PC-3 (cell line): ENCODE measurements around the gene RPL27. TPM values are rescaled to one million over a fixed set of nuclear protein-coding genes. Genes with fewer than 3 reads are reported as not detected.

Source experiments
- ATAC-seq: fragments of 200-7000 bp; cut with Tn5 transposase; 2 replicates; pipeline ENCODE4 v1.9.1; 2020; ENCODE audit warnings: mild to moderate bottlenecking, moderate library complexity
- BruUV-seq: library from RNA; stranded (reverse); fragments of 400-500 nt; replicated peaks from 2 replicates; lab custom pipeline; 2021; lab: Mats Ljungman, UMichigan
- CTCF ChIA-PET: fragments of 300-600 bp; sonication (Branson Sonifier 250); formaldehyde crosslinking; loops from one replicate; lab custom pipeline; 2022; ENCODE audit warnings: antibody characterized with exemption; lab: Charles Lee
- POLR2A ChIA-PET: fragments of 300-600 bp; sonication (Branson Sonifier 250); formaldehyde crosslinking; loops from one replicate; lab custom pipeline; 2022; ENCODE audit warnings: antibody characterized with exemption; ENCODE audit not compliant: unreplicated experiment; lab: Charles Lee
- DNase-seq: peaks from one replicate; pipeline ENCODE4 v3.0.0-alpha.2; 2015
- H2AFZ ChIP-seq: fragments of 300-600 bp; sonication (generic); 2 replicates; pipeline ENCODE4 v1.6.0; 2016; ENCODE audit warnings: antibody characterized with exemption, low read length
- H3F3A ChIP-seq: fragments of 300-600 bp; sonication (generic); one replicate; pipeline ENCODE4 v1.6.0; 2017; ENCODE audit warnings: antibody characterized with exemption, low read length, control low read depth, mild to moderate bottlenecking; ENCODE audit not compliant: unreplicated experiment
- H3K27ac ChIP-seq: fragments of 300-600 bp; sonication (generic); 2 replicates; pipeline ENCODE4 v1.5.1; 2016; ENCODE audit warnings: mild to moderate bottlenecking, low read length
- H3K27me3 ChIP-seq: fragments of 300-600 bp; sonication (generic); 2 replicates; pipeline ENCODE4 v1.6.1; 2016; ENCODE audit warnings: low read length, mixed read lengths
- H3K36me3 ChIP-seq: fragments of 300-600 bp; sonication (generic); 2 replicates; pipeline ENCODE4 v1.6.1; 2016; ENCODE audit warnings: low read depth, mixed run types, low read length, mixed read lengths
- H3K4me1 ChIP-seq: fragments of 300-600 bp; sonication (generic); 2 replicates; pipeline ENCODE4 v1.5.1; 2016; ENCODE audit warnings: low read length; ENCODE audit not compliant: insufficient read depth
- H3K4me2 ChIP-seq: fragments of 300-600 bp; sonication (generic); 2 replicates; pipeline ENCODE4 v1.6.0; 2016; ENCODE audit warnings: low read length
- H3K4me3 ChIP-seq: fragments of 300-600 bp; sonication (generic); 2 replicates; pipeline ENCODE4 v1.5.1; 2016; ENCODE audit warnings: mild to moderate bottlenecking, low read length, mixed read lengths
- H3K79me2 ChIP-seq: fragments of 300-600 bp; sonication (generic); 2 replicates; pipeline ENCODE4 v1.6.1; 2017; ENCODE audit warnings: low read length, mixed read lengths
- H3K9ac ChIP-seq: fragments of 300-600 bp; sonication (generic); 2 replicates; pipeline ENCODE4 v1.6.0; 2016; ENCODE audit warnings: mild to moderate bottlenecking, low read length
- H3K9me2 ChIP-seq: fragments of 300-600 bp; sonication (generic); replicated peaks from 2 replicates; pipeline ENCODE4 v1.6.1; 2016; ENCODE audit warnings: mixed run types, low read length, mixed read lengths
- H3K9me3 ChIP-seq: fragments of 300-600 bp; sonication (generic); 2 replicates; pipeline ENCODE4 v1.6.1; 2016; ENCODE audit warnings: low read length, mixed read lengths
- H4K20me1 ChIP-seq: fragments of 300-600 bp; sonication (generic); 2 replicates; pipeline ENCODE4 v1.6.1; 2016; ENCODE audit warnings: low read length, mixed read lengths
- EZH2 ChIP-seq: fragments of 300-600 bp; sonication (generic); IDR thresholded peaks from one replicate; pipeline ENCODE4 v1.6.1; 2017; ENCODE audit warnings: antibody characterized with exemption, mild to moderate bottlenecking, low read length; ENCODE audit not compliant: unreplicated experiment
- EZH2phosphoT487 ChIP-seq: fragments of 300-600 bp; sonication (generic); IDR thresholded peaks from 2 replicates; pipeline ENCODE4 v1.6.1; 2018; ENCODE audit warnings: mild to moderate bottlenecking, antibody characterized with exemption, low read length, borderline replicate concordance
- intact Hi-C: fragments of 100-400 bp; cut with micrococcal nuclease; formaldehyde crosslinking; loops from 2 replicates; pipeline ENCODE4 v1.9.0; 2023
- total RNA-seq: library from RNA; depleted of rRNA; stranded (reverse); fragments of >200 nt; gene quantifications from 2 replicates; pipeline ENCODE4 v1.2.3, GENCODE V29; 2014
- TF ChIP-seq, protein P1 (sequence below): fragments of 300-600 bp; sonication (generic); conservative IDR thresholded peaks from 2 replicates; pipeline ENCODE4 v1.5.1; 2017; ENCODE audit warnings: antibody characterized with exemption, low read depth, mild to moderate bottlenecking, low read length

Gene RPL27
- total RNA-seq, 1 experiment from 2014 or later: 784 TPM

DNA sequence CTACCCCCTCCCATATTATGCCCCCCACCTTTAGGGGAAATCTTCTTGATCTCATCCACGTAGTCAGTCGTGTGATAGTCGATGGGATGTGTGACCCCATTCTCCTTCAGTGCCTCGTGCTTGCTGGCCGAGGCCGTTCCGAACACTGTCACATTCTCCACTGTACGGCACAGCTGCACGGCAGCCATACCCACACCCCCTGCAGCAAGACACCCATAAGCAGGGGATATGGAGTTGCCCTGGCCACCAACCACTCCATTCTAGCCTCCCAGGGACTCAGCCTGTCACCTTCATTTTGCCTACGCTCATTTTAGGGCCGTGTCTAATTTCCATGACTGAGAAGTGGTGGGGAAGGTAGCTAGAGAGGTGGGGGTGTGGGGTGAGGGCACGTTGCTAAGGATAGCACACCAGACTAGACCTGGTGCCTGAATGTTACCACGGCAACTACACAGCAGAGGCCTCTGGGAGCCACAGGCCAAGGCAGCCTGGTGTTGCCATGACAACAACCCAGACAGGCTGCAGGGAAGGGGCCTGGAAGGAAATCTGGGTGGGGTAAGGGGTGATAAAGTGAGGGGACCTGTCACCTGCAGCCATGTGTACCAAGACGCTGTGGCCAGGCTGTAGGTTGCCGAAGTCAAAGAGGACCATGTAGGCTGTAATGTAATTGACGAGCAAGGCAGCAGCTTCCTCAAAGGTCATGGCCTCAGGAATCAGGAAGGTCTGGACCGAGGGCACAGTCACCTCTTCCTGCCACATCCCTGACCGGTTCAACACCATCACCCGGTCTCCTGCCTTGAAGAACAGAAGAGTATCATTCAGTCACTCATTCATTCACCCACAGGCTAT lies 20.0 kb downstream of the RPL27 start:
- no peak overlapping the region for H3K27ac ChIP-seq
- POLR2A ChIA-PET: interaction anchor here (0.6 kb wide), 1 partner anchor 12 kb away, joined by 10 read pairs; no protein-coding TSS in a partner anchor
- H3K27me3 ChIP-seq: no peaks in the 10 kb centered on the region
- H3K9me3 ChIP-seq: no peaks in the 10 kb centered on the region
- H3K4me3 ChIP-seq: no peak overlapping the region
- H3K9me2 ChIP-seq: no peaks in the 10 kb centered on the region
- TF ChIP-seq EZH2: no peak
- TF ChIP-seq, protein P1, sequence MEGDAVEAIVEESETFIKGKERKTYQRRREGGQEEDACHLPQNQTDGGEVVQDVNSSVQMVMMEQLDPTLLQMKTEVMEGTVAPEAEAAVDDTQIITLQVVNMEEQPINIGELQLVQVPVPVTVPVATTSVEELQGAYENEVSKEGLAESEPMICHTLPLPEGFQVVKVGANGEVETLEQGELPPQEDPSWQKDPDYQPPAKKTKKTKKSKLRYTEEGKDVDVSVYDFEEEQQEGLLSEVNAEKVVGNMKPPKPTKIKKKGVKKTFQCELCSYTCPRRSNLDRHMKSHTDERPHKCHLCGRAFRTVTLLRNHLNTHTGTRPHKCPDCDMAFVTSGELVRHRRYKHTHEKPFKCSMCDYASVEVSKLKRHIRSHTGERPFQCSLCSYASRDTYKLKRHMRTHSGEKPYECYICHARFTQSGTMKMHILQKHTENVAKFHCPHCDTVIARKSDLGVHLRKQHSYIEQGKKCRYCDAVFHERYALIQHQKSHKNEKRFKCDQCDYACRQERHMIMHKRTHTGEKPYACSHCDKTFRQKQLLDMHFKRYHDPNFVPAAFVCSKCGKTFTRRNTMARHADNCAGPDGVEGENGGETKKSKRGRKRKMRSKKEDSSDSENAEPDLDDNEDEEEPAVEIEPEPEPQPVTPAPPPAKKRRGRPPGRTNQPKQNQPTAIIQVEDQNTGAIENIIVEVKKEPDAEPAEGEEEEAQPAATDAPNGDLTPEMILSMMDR: no peak
- no peak for TF ChIP-seq EZH2phosphoT487
- no peaks in the 10 kb centered on the region for H3K36me3 ChIP-seq
- ATAC-seq (no peak), DNase-seq (no peak)
- H2AFZ ChIP-seq: no peak overlapping the region
- no TSS peak for BruUV-seq
- H3K4me2 ChIP-seq: no peak overlapping the region
- intact Hi-C loops: no loop called here
- H3K4me1 ChIP-seq: peaks cover 5% of the 10 kb centered on the region
- H4K20me1 ChIP-seq: no peaks in the 10 kb centered on the region
- H3F3A ChIP-seq: no peaks in the 10 kb centered on the region
- no peak overlapping the region for H3K9ac ChIP-seq
- peaks cover 13% of the 10 kb centered on the region; the same call in 1 of the 2 replicates for H3K79me2 ChIP-seq
- CTCF ChIA-PET: no interaction called here

GRCh38 chr17:43018932-43019331 lies 20.7 kb downstream of the RPL27 start:
- Histone ChIP-seq H3K4me2 (no peak overlapping the region), H3K4me1 (peaks cover 5% of the 10 kb centered on the region), H3F3A (no peaks in the 10 kb centered on the region), H3K9ac (no peak overlapping the region), H3K4me3 (no peak overlapping the region), H2AFZ (no peak overlapping the region), H4K20me1 (no peaks in the 10 kb centered on the region), H3K9me2 (no peaks in the 10 kb centered on the region), H3K27ac (no peak overlapping the region), H3K79me2 (peaks cover 13% of the 10 kb centered on the region; the same call in 1 of the 2 replicates), H3K36me3 (no peaks in the 10 kb centered on the region), H3K27me3 (no peaks in the 10 kb centered on the region), H3K9me3 (no peaks in the 10 kb centered on the region)
- ATAC-seq (no peak), DNase-seq (no peak)
- BruUV-seq: no TSS peak
- ChIA-PET POLR2A (no interaction called here), CTCF (interaction anchor here (0.6 kb wide), 1 partner anchor 958 kb away, joined by 3 read pairs; no protein-coding TSS in a partner anchor)
- TF ChIP-seq, protein P1: no peak
- intact Hi-C loops: no loop called here

GRCh38 chr17:43019418-43019817 lies 21.2 kb downstream of the RPL27 start:
- H3K4me1 ChIP-seq: peaks cover 5% of the 10 kb centered on the region
- no peaks in the 10 kb centered on the region for H3F3A ChIP-seq
- DNase-seq (no peak), ATAC-seq (no peak)
- POLR2A ChIA-PET: no interaction called here
- no peak overlapping the region for H2AFZ ChIP-seq
- CTCF ChIA-PET: interaction anchor here (0.6 kb wide), 1 partner anchor 958 kb away, joined by 3 read pairs; no protein-coding TSS in a partner anchor
- no peak overlapping the region for H3K4me2 ChIP-seq
- H3K4me3 ChIP-seq: no peak overlapping the region
- no peaks in the 10 kb centered on the region for H4K20me1 ChIP-seq
- H3K27me3 ChIP-seq: no peaks in the 10 kb centered on the region
- TF ChIP-seq, protein P1: no peak
- TF ChIP-seq EZH2 (no peak), EZH2phosphoT487 (no peak)
- H3K9me3 ChIP-seq: no peaks in the 10 kb centered on the region
- intact Hi-C loops: no loop called here
- no peak overlapping the region for H3K27ac ChIP-seq
- no TSS peak for BruUV-seq
- no peak overlapping the region for H3K9ac ChIP-seq
- H3K79me2 ChIP-seq: peaks cover 13% of the 10 kb centered on the region; the same call in 1 of the 2 replicates
- H3K36me3 ChIP-seq: no peaks in the 10 kb centered on the region
- no peaks in the 10 kb centered on the region for H3K9me2 ChIP-seq
